CD4-positive, alpha-beta T cell (primary cell): ENCODE data around the gene DYNLL1. TPM values are rescaled to one million over a fixed set of nuclear protein-coding genes. Genes with fewer than 3 reads are reported as not detected.

ENCODE experiments used
- ATAC-seq: fragments of 200-7000 bp; cut with Tn5 transposase; one replicate; pipeline ENCODE4 v1.10.0; 2022; ENCODE audit warnings: mild to moderate bottlenecking; ENCODE audit not compliant: poor library complexity
- CTCF ChIA-PET: fragments of 350-600 bp; sonication (Branson Sonifier 250); formaldehyde crosslinking; loops from one replicate; lab custom pipeline; 2021; ENCODE audit warnings: antibody characterized with exemption, inconsistent platforms; lab: Charles Lee
- POLR2A ChIA-PET: fragments of 350-600 bp; sonication (Branson Sonifier 250); formaldehyde crosslinking; loops from one replicate; lab custom pipeline; 2021; ENCODE audit warnings: antibody characterized with exemption, inconsistent platforms; lab: Charles Lee
- DNase-seq, 14 experiments: peaks; one replicate each; pipeline ENCODE4 v3.0.0-alpha.2; 2013 to 2020; ENCODE audit warnings: mixed read lengths in 2 of 14
- H3K27ac ChIP-seq, 2 donors: one replicate each; pipeline versions ENCODE4 v1.5.1 to v1.7.0; 2013; ENCODE audit warnings: low read length in 2 of 2, low read depth in 1 of 2, mild to moderate bottlenecking in 1 of 2
- H3K27me3 ChIP-seq, 2 experiments: 1 replicate in 1 of 2; 2 replicates in 1 of 2; pipeline versions ENCODE4 v1.6.1 to v1.7.0; 2013; ENCODE audit warnings: low read length in 2 of 2, control low read depth in 1 of 2, mild to moderate bottlenecking in 1 of 2, moderate library complexity in 1 of 2; ENCODE audit not compliant: insufficient read depth in 2 of 2, control insufficient read depth in 1 of 2
- H3K36me3 ChIP-seq: one replicate; pipeline ENCODE4 v1.6.1; 2013; ENCODE audit warnings: low read length, control low read depth; ENCODE audit not compliant: insufficient read depth
- H3K4me1 ChIP-seq: one replicate; pipeline ENCODE4 v1.6.1; 2013; ENCODE audit warnings: low read length, control low read depth; ENCODE audit not compliant: insufficient read depth
- H3K4me3 ChIP-seq: one replicate; pipeline ENCODE4 v1.5.1; 2013; ENCODE audit warnings: mild to moderate bottlenecking, low read length, moderate library complexity
- H3K9me3 ChIP-seq, 2 experiments: 1 replicate in 1 of 2; 2 replicates in 1 of 2; pipeline versions ENCODE4 v1.6.1 to v1.7.0; 2013; ENCODE audit warnings: low read length in 2 of 2, mild to moderate bottlenecking in 2 of 2, control low read depth in 1 of 2, moderate library complexity in 1 of 2; ENCODE audit not compliant: control insufficient read depth in 1 of 2, insufficient read depth in 1 of 2
- H3K27ac Mint-ChIP-seq: one replicate; pipeline ENCODE4 v1.8.0; 2020; ENCODE audit warnings: mixed read lengths
- H3K27me3 Mint-ChIP-seq: one replicate; pipeline ENCODE4 v1.8.0; 2021; ENCODE audit warnings: mixed read lengths
- H3K36me3 Mint-ChIP-seq: one replicate; pipeline ENCODE4 v1.8.0; 2021; ENCODE audit warnings: low read depth, mixed read lengths
- H3K4me1 Mint-ChIP-seq: one replicate; pipeline ENCODE4 v1.8.0; 2021; ENCODE audit warnings: low read depth, mixed read lengths
- H3K4me3 Mint-ChIP-seq: one replicate; pipeline ENCODE4 v1.8.0; 2020; ENCODE audit warnings: mild to moderate bottlenecking, mixed read lengths
- H3K9me3 Mint-ChIP-seq: one replicate; pipeline ENCODE4 v1.8.0; 2020; ENCODE audit warnings: mixed read lengths
- CTCF ChIP-seq: fragments of 200-600 bp; IDR thresholded peaks from one replicate; pipeline ENCODE4 v1.8.0; 2022; ENCODE audit warnings: antibody characterized with exemption, mild to moderate bottlenecking
- intact Hi-C, 2 experiments: fragments of 100-400 bp; cut with DNase I in 1 of 2; cut with micrococcal nuclease in 1 of 2; formaldehyde crosslinking; loops; one replicate each; pipeline versions ENCODE4 v1.15.1 to v1.9.0; 2023 to 2025; cut with DNase I, micrococcal nuclease
- total RNA-seq, 174 experiments: library from RNA in 2 of 174; stranded (reverse) in 2 of 174; gene quantifications; one replicate each; pipeline ENCODE4 v1.2.3 and lab custom pipeline; 2021 to 2026

The DYNLL1 gene
- total RNA-seq, 2 experiments from 2014 or later: 23.6 to 24.5 TPM

GRCh38 chr12:120532701-120533238, 36.9 kb downstream of the DYNLL1 start:
- Mint-ChIP-seq H3K9me3 (no peaks in the 10 kb centered on the region), H3K4me3 (peak overlapping the region; percentile 63), H3K36me3 (peaks cover 45% of the 10 kb centered on the region), H3K27ac (peak overlapping the region; percentile 59), H3K27me3 (no peaks in the 10 kb centered on the region), H3K4me1 (peaks cover 57% of the 10 kb centered on the region)
- intact Hi-C loops: loop anchor here in 1 of 2 experiments (5.0 kb wide), 1 partner anchor 95 kb away; the partner anchor contains the start of gene COX6A1
- Histone ChIP-seq H3K4me1 (peaks cover 48% of the 10 kb centered on the region), H3K27ac (no peak overlapping the region), H3K9me3 (no peaks in the 10 kb centered on the region), H3K4me3 (no peak overlapping the region), H3K36me3 (peaks cover 4% of the 10 kb centered on the region), H3K27me3 (no peaks in the 10 kb centered on the region)
- ChIA-PET CTCF (no interaction called here), POLR2A (no interaction called here)
- no peak for TF ChIP-seq CTCF
- ATAC-seq: no peak
- DNase-seq: peak in 1 of 14 experiments; percentile 21

- Histone ChIP-seq H3K4me3 (peak within 1 kb of the TSS; percentile 92), H3K36me3 (peaks cover 7% of the 10 kb centered on the region), H3K27ac (peak within 1 kb of the TSS; percentile 66 to 89), H3K27me3 (no peaks in the 10 kb centered on the region), H3K4me1 (peaks cover 49% of the 10 kb centered on the region), H3K9me3 (no peaks in the 10 kb centered on the region)
- peaks cover 53% of the 10 kb centered on the region for H3K36me3 Mint-ChIP-seq
- intact Hi-C loops: loop anchor here in 1 of 2 experiments (1.0 to 5.0 kb wide), 3 partner anchors 37 to 97 kb away; partner anchors contain the start of genes COX6A1, DYNLL1 and POP5
- H3K9me3 Mint-ChIP-seq: no peaks in the 10 kb centered on the region
- POLR2A ChIA-PET: interaction anchor here (0.8 to 2.9 kb wide), 9 partner anchors 13 to 521 kb away, joined by 3 to 13 read pairs (median 4); partner anchors contain the start of genes COX6A1, DYNLL1, POP5 and RNU4-1
- peak; percentile 53 to 92 (median 68) for DNase-seq
- H3K4me3 Mint-ChIP-seq: peak within 1 kb of the TSS; percentile 91
- peak; percentile 65 for ATAC-seq
- H3K4me1 Mint-ChIP-seq: peaks cover 62% of the 10 kb centered on the region
- CTCF ChIA-PET: interaction anchor here (1.7 kb wide), 1 partner anchor 64 kb away, joined by 4 read pairs; the partner anchor contains the start of gene SRSF9
- H3K27ac Mint-ChIP-seq: peak within 1 kb of the TSS; percentile 91
- TF ChIP-seq CTCF: no peak
- H3K27me3 Mint-ChIP-seq: no peaks in the 10 kb centered on the region
Measured at GRCh38 chr12:120534203-120534702, 38.3 kb downstream of the DYNLL1 start, which contains the start of gene RNF10. Gene RNF10, plus strand, starts transcription at chr12:120534356. Its CDS starts 456 bp downstream, at chr12:120534812.

GRCh38 chr12:120534703-120535655, 39.1 kb downstream of the DYNLL1 start:
- Histone ChIP-seq H3K4me3 (peak overlapping the region; percentile 92), H3K9me3 (no peaks in the 10 kb centered on the region), H3K27ac (peak overlapping the region; percentile 66 to 89), H3K27me3 (no peaks in the 10 kb centered on the region), H3K36me3 (peaks cover 12% of the 10 kb centered on the region), H3K4me1 (peaks cover 52% of the 10 kb centered on the region)
- Mint-ChIP-seq H3K9me3 (no peaks in the 10 kb centered on the region), H3K4me3 (peak overlapping the region; percentile 91), H3K27ac (peak overlapping the region; percentile 91), H3K27me3 (no peaks in the 10 kb centered on the region), H3K4me1 (peaks cover 59% of the 10 kb centered on the region), H3K36me3 (peaks cover 56% of the 10 kb centered on the region)
- ChIA-PET POLR2A (interaction anchor here (0.7 to 2.9 kb wide), 11 partner anchors 14 to 521 kb away, joined by 3 to 13 read pairs (median 4); partner anchors contain the start of genes COX6A1, DYNLL1, POP5 and RNU4-1), CTCF (interaction anchor here (1.1 to 1.7 kb wide), 2 partner anchors 65 to 78 kb away, joined by 4 read pairs; partner anchors contain the start of gene SRSF9)
- ATAC-seq (peak; percentile 65), DNase-seq (peak; percentile 2 to 78 (median 41))
- TF ChIP-seq CTCF: no peak
- intact Hi-C loops: loop anchor here (1.0 to 5.0 kb wide), 5 partner anchors 38 to 152 kb away; partner anchors contain the start of genes POP5 (in 2 of the 2), COX6A1 (in 1 of the 2), DYNLL1 (in 1 of the 2) and MLEC (in 1 of the 2)
